COLO668 (cell line): Measurements from ENCODE around the gene RRP36.
"Not testable (repeated sequence)": the region's sequence is repeated elsewhere in the genome, so short reads cannot be mapped to it uniquely, and the experiment has no call there.

Experiments used
- DNase-seq: peaks from one replicate; lab custom pipeline; 2025; ENCODE audit not compliant: unreplicated experiment; lab: John Stamatoyannopoulos, UW

RRP36 gene

GRCh38 chr6:43036712-43037111 lies 15.3 kb downstream of the RRP36 start:
- no peak for DNase-seq

GRCh38 chr6:43037197-43037596 lies 15.8 kb downstream of the RRP36 start:
- no peak for DNase-seq

GRCh38 chr6:43037706-43038105 lies 16.3 kb downstream of the RRP36 start:
- DNase-seq: no peak

- DNase-seq: no peak
Observed at GRCh38 chr6:43038727-43039126, 17.3 kb downstream of the RRP36 start.

GRCh38 chr6:43040542-43041257 lies 19.3 kb downstream of the RRP36 start:
- DNase-seq: no peak

GRCh38 chr6:43041475-43041874 lies 20.1 kb downstream of the RRP36 start:
- DNase-seq: not testable (repeated sequence)

- DNase-seq: no peak
Observed at GRCh38 chr6:43043310-43043709, 21.9 kb downstream of the RRP36 start.

GRCh38 chr6:43045371-43045930 lies 24.0 kb downstream of the RRP36 start:
- DNase-seq: no peak

- DNase-seq: no peak
Observed at GRCh38 chr6:43047998-43048397, 26.6 kb downstream of the RRP36 start.

- no peak for DNase-seq
Observed at GRCh38 chr6:43050981-43051380, 29.6 kb downstream of the RRP36 start.

GRCh38 chr6:43052225-43052841 lies 30.9 kb downstream of the RRP36 start:
- no peak for DNase-seq

- no peak for DNase-seq
Observed at GRCh38 chr6:43052842-43053544, 31.6 kb downstream of the RRP36 start.

- DNase-seq: peak; percentile 90
Observed at GRCh38 chr6:43053545-43054205, 32.3 kb downstream of the RRP36 start, which contains the start of gene CUL7. Gene CUL7 (minus strand): TSS chr6:43053851. CDS start chr6:43052788, 1,063 bp downstream.

- DNase-seq: no peak
Observed at GRCh38 chr6:43054206-43054943, 33.0 kb downstream of the RRP36 start.

GRCh38 chr6:43055966-43056365 lies 34.5 kb downstream of the RRP36 start:
- DNase-seq: no peak

- no peak for DNase-seq
Observed at GRCh38 chr6:43058531-43058930, 37.1 kb downstream of the RRP36 start.

GRCh38 chr6:43059168-43060033 lies 38.0 kb downstream of the RRP36 start, which contains the start of the genes KLC4 and MRPL2:
Gene KLC4 (plus strand): TSS chr6:43059631. CDS start chr6:43061336, 1,705 bp downstream.
Gene MRPL2 (minus strand): TSS chr6:43059434. CDS start chr6:43059381, 53 bp downstream.
- DNase-seq: peak; percentile 96

GRCh38 chr6:43060034-43060754 lies 38.8 kb downstream of the RRP36 start:
- DNase-seq: peak; percentile 42
